Stimulated activated CD4-positive, alpha-beta T cell treated with anti-CD3 and anti-CD28 coated beads, Interleukin-15, amount 100 ng/mL, for 48 hours (primary cell): ENCODE data around the gene RFX2.
"Not testable (repeated sequence)": the region's sequence is repeated elsewhere in the genome, so short reads cannot be mapped to it uniquely, and the experiment has no call there.

Experiments used
- DNase-seq, 2 donors: peaks; one replicate each; pipeline ENCODE4 v3.0.0-alpha.2; 2020; ENCODE audit warnings: low read depth in 2 of 2

The RFX2 gene

DNA sequence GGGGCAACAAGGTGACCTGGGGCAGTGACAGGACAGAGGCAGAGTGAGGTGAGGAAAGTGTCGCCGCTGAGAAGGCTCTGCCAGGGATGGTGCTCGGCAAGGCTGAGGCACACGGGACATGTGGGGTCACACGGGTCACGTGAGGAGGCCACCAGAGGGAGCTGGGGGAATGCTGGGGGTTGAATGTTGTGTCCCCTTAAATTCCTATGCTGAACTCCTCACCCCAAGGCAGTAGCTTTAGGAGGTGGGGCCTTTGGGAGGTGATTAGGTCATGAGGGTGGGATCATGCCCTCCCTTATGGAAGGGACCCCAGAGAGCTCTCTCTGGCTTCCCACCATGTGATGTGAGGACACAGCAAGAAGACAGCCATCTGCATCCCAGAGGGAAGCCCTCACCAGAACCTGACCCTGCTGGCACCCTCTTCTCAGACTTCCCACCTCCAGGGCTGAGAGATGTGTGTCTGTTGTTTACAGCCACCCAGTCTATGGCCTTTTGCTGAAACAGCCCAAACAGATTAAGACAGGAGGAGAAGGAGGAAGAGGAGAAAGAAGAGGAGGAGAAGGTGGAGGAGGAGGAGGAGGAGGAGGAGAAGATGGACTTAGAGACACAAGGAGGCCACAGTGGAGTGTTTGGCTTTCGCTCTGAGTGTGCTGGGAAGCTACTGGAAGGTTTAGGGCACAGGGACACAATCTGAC, 35.4 kb downstream of the RFX2 start:
- DNase-seq = no peak

DNA sequence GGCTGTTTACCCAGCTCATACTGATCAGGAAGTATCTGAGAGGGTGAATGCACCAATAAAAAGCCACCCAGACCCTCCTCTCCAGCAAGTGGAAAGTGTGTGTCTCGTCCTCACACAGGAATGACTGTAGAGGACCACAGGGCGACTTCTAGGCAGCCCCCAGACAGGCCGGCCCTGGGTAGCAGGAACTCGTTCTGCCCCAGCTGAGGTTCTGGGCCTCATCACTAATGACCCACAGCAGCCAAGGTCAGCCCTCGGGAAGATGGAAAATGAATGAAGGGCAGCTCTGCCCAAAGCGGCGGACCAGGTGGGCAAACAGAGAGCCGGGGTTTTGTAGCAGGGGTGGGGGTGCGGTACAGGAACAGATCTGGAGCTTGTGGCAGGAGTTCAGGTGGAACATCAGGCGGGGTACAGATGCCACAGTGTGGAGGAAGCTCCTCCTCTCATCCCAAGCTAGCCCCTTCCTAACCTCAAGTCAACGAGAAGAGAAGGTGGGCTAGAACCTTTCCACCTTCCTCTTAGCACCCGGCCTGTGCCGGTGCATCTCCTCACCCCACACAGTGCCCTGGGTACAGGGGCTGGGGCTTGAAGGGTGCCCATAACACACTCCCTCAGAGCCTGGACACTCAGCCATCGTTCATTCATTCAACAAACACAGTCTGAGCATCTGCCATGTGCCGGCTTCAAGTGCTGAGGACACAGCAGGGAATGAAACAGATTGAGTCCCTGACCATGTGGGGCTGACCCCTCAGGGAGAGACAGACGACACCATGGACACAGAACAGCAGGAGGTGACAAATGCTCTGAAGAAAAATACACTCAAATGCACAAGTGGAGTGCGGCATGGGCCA, 36.2 kb downstream of the RFX2 start:
- no peak for DNase-seq

DNA sequence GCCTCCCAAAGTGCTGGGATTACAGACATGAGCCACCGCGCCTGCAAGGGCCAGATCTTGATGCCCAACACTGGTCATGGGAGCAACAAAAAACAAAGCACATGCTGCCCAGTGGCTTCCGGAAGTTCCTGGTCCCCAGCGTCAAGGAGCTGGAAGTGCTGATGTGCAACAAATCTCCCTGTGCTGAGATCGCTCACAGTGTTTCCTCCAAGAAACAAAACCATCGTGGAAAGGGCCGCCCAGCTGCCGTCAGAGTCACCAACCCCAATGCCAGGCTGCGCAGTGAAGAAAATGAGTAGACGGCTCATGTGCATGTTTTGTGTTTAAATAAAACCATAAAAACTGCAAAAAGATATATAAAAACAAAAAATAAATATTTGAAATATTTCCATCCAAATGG, 37.1 kb downstream of the RFX2 start:
- not testable (repeated sequence) for DNase-seq

DNA sequence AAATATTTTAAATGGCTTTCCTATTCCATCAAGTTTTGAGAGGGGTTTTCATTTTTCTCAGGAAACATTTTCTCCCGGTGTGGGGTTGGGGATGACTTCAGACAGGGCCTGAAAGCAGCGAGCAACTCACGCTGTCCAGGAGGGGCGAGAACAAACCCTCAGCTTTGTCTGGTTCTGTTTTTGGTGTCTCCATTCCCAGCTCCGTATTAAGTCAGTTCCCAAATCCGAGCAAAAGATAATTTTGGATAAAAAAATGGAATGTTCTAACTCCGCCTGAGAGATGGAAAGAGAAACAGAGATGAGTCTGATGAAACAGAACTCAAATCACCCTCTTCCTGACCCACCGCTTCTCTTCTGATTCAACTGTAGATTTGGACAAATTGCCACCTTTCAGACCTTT, 38.4 kb downstream of the RFX2 start:
- no peak for DNase-seq

DNA sequence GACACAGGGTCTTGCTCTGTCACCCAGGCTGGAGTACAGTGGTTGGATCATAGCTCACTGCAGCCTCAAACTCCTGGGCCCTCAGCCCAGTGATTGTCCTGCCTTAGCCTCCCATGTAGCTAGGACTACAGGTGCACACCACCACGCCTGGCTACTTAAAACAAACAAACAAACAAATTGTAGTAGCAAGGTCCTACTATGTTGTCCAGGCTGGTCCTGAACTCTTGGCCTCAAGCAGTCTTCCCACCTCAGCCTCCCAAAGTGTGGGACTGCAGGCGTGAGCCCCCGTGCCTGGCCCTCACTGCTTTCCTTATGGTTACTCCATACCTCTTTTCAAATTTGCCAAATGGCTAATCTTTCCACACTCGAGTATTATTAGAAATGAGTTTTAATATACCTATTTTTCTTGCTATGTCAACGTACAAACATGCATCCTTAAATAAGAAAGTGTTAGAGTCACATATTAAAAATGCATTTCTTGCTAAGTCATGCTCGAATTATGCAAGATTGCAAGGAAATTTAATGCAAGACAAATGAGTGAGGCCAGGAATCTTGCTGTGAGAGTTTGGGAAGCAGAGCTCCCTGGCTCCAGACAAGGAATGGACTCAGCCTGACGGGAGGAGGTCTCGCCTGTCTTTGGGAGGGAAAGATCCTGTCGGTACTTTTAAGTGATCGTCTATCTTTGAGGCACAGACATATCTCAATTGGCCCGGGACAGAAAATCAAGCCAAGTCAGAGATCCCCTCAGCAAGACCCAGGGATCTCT, 39.4 kb downstream of the RFX2 start:
- DNase-seq = no peak

DNA sequence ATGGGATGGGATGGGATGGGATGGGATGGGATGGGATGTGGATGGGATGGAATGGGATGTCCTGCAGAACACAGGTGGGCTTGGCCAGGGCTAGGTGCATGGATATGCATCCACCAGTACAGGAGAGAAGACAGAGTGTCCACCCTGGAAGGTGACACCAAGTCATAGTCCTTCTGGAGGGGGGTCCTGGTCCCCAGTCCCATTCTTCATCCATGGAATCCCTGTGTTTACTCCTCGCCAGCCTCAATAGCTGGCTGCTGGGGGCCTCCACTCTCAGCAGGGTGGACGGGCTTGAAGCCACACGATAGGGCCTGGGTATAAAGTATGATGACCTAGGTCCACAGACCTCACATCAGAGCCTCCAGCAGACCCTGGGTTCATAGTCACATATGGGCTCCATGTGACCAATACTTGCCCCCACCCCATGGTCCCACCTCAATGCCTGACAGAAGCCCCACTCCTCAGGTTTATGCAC, 40.1 kb downstream of the RFX2 start:
- DNase-seq = no peak

DNA sequence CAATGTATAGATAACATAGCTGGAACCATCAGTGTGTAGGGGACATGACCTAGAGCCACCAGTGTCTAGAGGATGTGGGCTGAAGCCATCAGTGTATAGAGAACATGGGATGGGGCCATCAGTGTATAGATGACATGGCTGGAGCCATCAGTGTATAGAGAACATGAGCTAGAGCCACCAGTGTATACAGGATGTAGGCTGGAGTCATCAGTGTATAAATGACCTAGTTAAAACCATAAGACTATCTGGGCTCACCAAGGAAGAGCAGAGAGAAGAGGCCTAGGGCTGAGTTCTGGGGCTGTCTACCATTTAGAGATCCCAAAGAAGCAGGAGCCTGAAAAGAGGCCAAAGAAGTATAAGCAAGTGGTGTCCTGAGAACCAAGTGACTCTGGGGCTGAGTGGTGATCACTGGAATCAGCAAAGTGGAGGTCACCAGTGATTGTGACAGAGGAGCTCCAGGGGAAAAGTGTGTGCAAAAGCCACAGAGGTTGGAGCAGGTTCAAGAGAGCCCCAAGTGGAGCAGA, 41.0 kb downstream of the RFX2 start:
- no peak for DNase-seq

DNA sequence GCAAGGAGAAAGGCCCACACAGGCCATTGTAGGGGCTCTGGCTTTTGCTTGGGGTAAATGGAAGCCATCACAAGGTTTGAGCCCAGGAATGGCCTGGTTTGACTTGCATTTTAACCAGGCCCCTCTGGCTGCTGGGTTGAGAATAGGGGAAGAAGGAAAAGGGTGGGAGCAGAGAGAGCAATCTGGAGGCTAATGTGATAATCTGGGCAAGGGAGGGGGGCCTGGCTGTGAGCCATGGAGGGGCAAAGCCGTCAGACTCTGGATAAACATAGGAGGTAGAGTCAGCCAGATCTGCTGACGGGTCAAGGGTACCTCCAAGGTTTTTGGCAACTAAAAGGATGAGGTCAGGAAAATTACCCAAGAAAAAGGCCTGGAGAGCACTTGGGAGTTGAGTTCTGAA, 41.6 kb downstream of the RFX2 start:
- DNase-seq = no peak

DNA sequence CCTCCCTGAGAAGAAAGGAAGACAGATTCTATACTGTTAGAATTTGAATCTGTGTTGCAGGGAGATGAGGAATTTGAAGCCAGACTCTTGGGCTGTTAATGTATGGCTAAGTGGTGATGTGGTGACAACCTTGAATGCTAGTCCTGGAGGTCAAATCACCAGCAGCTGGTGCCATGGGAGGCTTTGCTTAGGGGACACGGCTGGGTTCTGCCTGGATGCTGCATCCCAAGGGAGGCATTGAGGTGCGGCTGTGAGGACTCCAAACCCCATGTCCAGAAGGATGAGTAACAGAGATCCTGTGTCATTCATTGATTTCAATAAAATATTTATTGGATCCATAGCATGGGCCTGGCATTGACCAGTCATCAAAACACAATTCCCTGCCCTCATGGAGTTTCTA, 42.3 kb downstream of the RFX2 start:
- DNase-seq = no peak

DNA sequence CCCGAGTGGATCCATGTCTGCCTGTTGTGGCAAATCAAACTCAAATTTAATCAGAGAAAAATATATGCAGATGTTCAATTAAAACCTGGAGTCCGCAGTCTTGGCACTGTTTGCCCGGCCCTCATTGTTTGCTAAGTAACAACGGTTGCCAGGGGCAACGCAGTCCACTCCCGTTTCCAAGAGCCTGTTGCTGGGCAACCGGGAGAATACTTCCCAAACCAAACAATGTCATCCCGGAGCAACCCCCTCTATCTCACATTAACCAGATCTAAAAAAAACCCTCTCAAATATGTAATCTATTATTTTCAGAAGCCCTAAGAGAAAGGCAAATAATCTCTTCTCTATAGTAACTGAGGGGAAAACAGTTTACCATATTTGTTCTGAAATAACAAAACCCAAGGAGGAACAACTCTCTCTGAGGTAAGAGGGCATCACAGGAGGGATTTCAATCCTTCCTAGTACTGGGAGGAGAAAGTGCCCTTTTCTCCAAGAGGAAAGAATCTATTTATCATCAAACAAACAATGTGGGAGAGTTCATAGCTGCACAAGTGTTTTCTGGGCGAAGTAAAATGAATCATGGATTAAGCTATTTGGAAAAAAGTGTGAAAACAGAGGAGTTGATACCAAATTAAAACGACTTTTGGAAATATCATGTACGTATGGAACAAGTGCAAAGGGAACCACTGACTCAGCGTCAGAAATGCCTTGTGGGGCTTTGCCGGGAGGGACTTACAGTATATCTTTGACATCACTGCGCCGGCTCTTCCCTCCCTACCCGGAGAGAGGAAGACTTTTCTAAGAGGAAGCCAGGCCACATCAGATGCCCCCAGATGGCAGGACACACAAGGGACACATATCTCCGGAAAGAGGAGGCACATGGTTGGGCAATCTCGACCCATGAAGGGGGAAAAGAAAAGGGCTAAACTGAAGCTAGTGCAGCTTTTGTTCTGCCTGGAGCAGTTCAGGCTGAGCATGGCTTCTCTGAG, 43.3 kb downstream of the RFX2 start:
- no peak for DNase-seq

DNA sequence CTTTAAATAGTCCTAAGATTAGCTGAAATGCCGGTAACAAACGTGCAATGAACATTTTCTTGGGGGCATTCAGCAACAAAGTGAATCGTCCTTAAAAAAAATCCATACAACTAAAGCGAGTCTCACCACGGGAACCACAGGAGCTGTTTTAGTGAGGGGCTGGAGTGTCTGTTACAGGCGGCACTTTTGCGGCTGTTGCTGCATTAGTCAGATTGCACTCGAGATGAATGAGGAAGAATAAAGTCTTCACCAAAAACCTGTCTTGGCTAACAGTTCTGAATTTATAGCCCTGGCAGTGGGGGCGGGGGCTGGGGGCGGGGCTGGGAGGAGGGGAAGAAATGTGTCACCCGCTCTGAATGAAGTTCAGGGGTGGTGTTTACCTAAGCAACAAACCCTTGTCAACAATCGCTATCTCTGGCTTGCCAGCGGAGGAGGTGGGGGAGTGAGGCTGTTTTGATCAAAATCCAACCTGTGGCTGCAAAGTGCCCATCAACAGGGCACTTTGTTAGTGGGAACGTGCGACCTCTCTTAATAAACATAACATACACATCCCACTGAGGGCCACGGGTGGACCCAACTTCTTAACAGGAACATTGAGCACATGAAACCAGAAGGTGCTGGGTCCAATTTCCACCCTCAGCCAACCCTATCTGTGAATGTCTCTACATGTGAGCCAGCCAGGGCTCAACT, 44.5 kb downstream of the RFX2 start:
- DNase-seq = peak; percentile 18 to 35

DNA sequence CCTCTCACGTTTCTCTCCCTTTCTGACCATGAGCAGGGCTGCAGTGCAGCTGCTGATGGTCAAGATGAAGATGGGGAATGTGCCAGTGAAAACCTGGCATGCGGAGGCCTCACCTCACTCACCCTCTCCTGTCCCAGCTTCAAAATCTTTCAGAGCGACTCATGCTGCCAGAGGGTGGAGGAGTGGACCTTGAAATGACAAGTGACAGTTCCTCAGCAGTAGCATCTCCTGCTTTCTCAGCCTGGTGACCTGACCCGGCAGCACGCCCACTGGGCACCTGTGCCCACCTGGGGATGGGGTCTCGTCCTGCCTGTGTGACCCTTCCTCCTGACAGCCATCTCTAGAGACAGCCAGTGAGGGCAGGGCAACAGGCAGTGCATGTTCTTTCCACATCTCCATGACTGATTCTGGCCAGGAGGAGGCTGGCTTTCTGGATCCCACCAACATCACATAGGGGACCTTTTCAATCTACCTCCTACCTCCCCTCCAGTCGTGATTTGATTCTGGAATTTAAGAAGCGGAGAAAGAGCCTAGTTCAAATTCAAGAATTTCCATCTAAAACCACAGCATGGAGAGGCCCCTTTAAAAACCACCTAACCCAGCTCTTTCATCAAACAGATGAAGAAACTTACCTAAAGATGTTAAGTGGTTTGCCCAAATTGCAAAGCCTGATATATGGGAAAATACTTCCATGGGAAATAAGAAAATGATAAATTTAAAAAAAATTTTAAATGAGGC, 45.8 kb downstream of the RFX2 start:
- no peak for DNase-seq

DNA sequence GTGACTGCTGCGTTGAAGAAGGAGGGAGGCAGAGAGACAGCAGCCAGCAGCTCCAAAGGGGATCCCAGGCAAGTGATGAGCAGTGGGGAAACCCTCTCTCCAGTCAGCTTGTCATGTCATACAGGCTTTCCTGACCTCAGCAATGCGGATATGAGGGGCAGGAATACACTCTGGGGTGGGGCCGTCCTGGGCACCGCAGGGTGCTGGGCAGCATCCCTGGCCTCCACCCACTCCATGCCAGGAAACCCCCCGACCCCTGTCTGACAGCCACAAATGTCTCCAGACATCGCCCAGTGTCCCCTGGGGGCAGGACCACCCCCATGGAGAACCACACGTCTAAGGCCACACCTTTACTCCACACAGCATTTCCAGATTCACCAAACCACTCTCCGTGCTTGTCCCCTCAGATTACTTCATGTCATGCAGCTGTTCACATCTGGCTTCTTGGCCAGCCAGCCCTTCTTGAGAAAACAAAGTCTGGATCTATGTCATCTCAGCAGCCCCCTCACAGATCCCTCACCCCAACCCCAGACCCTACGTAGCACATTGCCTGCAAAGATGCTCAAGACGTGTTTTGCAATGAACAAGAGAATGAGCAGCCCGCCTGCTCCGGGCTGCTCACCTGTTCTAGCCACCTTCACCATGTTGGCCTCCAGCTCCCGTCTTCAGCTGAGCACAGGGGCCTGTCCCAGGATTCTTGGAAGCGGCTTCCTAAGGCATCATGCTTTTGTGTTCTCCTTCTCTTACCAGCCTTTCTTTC, 46.5 kb downstream of the RFX2 start:
- no peak for DNase-seq

DNA sequence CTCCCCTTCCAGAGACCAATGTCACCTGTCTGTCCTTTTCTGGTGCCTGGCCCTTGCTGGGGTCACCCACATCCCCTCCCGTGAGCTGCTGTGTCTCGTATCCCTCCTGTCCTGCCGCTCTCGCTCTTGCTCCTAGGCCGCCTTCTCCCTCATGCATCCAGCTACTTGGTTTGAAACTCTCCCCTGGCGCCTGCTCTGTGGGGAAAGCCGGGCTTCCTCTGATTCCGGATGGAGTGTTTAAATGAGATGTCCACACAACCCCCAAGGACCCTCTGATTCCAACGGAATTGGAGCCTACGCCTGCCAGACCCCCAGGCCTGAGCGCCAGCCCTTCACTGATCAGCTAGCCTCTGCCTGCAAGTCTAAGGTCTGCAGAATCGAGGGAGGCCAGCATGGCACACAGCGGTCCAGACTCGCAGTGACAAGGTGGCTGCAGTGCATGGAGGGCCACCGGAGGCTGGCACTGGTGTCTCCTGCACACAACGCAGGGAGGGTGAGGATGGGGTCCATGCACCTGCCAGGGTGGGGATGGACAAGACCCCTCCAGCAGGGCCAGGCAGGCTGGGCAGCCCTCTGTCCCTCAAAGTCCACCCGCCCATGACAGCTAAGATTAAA, 47.2 kb downstream of the RFX2 start:
- DNase-seq = no peak

DNA sequence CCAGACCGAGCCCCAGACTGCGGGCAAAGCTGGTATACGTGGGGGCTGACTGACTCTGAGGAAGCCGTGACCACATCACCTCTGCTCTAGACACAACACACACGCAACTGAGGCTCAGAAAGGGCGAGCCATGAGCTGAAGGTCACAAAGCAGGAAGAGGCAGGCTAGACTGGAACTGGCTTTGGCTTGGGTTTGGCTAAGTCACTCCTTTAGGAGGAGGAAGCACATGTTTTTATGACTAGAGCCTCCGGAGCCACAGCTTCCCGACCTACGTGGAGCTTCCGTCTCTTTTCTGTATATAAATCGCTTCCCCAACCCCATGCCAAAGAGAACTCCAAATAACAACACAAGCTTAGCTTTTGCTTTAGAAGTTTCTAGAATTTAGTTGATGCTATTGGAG, 48.0 kb downstream of the RFX2 start:
- no peak for DNase-seq

DNA sequence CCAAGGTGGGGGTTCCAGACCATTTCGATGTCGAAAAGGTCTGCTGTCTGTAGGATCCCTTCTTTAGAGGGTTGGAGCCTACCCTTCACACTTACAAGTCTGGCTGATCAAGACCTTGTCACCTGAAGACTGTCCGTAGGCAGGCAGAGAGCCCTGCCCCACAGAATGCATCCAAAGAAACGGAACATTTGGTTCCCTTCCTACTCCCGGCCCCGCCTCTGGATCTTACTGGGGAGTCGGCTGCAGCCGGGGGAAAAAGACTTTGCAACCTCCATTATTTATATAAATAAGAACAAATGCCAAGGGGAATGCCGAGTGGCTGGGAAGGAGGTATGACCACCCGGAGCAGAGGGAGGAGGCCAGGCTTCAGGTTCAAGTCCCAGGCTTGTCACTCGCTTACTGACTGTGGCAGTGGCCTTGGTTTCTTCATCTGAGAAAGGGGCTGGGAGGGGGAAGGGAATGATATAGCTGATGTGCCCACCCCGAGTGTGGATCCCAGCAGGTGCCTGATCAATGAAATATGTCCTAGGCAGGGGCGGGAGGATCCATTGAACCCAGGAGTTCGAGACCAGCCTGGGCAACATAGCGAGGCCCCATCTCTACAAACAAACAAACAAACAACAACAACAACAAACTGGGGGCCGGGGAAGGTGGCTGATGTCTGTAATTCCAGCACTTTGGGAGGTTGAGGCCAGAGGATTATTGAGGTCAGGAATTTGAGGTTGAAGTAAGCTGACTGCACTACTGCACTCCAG, 48.7 kb downstream of the RFX2 start:
- DNase-seq = no peak

DNA sequence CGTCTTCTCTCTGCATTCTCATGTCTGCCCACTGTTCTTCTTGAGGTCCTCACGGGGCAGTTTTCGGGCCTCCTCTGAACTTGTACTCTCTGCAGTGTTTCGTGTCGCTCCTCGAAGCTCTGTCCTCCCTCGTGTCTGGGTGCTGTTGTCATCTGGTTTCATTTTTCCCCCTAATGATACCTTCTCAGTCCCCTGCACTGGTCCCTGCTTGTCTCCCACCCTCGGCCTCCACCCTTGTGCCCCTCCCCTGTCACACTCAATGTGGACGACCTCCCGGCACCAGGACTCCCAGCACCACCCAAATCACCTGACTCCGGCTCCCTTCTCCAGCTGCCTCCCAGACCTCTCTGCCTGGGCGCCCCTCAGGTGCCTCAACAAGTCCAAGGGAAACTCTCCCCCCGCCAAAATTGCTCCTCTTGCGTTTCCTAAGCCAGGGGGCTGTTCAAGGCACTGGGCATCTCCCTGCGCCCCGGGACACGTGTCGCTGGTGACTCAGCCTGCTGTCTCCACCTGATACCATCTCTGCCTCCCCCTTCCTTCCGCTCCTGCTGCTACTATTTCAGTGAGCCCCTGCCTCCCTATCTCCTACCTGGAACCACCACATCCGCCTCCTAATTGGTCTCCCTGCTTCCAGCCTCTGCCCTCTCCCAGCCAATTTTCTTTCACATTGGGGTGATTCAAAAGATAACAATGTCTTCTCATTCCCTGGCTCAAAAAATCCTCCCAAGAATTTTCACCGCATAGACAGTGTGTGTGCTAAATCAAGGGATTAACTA, 49.5 kb downstream of the RFX2 start:
- peak in 1 of 2 donors; percentile 36 for DNase-seq
